Mucosa of descending colon (tissue), 3 donors: ENCODE measurements around the gene PLA2G6. TPM values are rescaled to one million over a fixed set of nuclear protein-coding genes. Genes with fewer than 3 reads are reported as not detected.

Experiments used
- ATAC-seq: fragments of 200-7000 bp; cut with Tn5 transposase; one replicate; pipeline ENCODE4 v1.9.1; 2020; ENCODE audit warnings: mild to moderate bottlenecking, moderate library complexity
- DNase-seq, 3 donors: peaks; one replicate each; pipeline ENCODE4 v3.0.0-alpha.2; 2020
- H3K36me3 ChIP-seq: fragments of 200-600 bp; one replicate; pipeline ENCODE4 v1.8.0; 2021; ENCODE audit warnings: low read depth, mild to moderate bottlenecking
- H3K4me1 ChIP-seq: fragments of 200-600 bp; one replicate; pipeline ENCODE4 v1.8.0; 2021; ENCODE audit warnings: low read depth, mild to moderate bottlenecking
- H3K4me3 ChIP-seq: fragments of 200-600 bp; one replicate; pipeline ENCODE4 v1.8.0; 2021; ENCODE audit warnings: mild to moderate bottlenecking
- H3K9me3 ChIP-seq: fragments of 200-600 bp; one replicate; pipeline ENCODE4 v1.8.0; 2021; ENCODE audit warnings: mild to moderate bottlenecking
- intact Hi-C, 2 donors: fragments of 100-400 bp; cut with DNase I in 1 of 2; cut with micrococcal nuclease in 1 of 2; formaldehyde crosslinking; loops; one replicate each; pipeline versions ENCODE4 v1.11.0 to v1.11.1; 2022; cut with DNase I, micrococcal nuclease
- total RNA-seq, 3 donors: library from RNA; stranded (reverse); fragmentation: NEBNext Ultra II Directional in 2 of 3; extraction: Animal tissue kit (Norgen Biotek cat#: 25700) in 2 of 3; gene quantifications; one replicate each; pipeline versions ENCODE4 v1.2.1 to v1.2.4, GENCODE V29; 2021 to 2023
- TF ChIP-seq, protein P1 (sequence below): fragments of 200-600 bp; IDR thresholded peaks from one replicate; pipeline ENCODE4 v1.8.0; 2022; ENCODE audit warnings: antibody characterized with exemption, mild to moderate bottlenecking
- donor health status: DM: no; HTN: no; CAD: no; lungs with moderate emphysema.
- donor health status: DM: no; HTN: no; CAD: no.
- donor health status: DM: no; HTN: yes; CAD: no.

PLA2G6 gene
- total RNA-seq, 3 donors from 2014 or later, result 28.5 to 38.7 (median 35.9) TPM

DNA sequence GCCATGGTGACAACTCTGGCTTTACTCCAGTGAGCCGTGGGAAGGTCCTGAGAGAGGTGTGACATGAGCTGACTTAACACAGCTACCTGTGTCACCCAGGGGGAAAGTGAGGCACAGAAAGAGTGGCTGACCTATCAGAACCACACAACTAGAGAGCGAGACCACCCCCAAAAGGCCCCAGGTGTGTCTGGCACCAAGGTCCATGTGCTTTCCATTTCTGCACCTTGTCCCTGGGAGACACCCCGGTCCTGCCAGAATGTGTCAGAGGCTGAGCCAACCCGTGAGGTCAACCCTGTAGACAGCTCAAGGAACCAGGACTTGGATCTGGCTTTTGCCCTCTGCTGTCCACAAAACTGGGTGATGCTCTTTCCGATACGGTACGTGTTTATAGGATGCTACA is 29.9 kb upstream of the PLA2G6 start:
- H3K9me3 ChIP-seq, result no peaks in the 10 kb centered on the region
- TF ChIP-seq, protein P1, sequence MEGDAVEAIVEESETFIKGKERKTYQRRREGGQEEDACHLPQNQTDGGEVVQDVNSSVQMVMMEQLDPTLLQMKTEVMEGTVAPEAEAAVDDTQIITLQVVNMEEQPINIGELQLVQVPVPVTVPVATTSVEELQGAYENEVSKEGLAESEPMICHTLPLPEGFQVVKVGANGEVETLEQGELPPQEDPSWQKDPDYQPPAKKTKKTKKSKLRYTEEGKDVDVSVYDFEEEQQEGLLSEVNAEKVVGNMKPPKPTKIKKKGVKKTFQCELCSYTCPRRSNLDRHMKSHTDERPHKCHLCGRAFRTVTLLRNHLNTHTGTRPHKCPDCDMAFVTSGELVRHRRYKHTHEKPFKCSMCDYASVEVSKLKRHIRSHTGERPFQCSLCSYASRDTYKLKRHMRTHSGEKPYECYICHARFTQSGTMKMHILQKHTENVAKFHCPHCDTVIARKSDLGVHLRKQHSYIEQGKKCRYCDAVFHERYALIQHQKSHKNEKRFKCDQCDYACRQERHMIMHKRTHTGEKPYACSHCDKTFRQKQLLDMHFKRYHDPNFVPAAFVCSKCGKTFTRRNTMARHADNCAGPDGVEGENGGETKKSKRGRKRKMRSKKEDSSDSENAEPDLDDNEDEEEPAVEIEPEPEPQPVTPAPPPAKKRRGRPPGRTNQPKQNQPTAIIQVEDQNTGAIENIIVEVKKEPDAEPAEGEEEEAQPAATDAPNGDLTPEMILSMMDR, result no peak
- H3K4me3 ChIP-seq, result no peak overlapping the region
- peaks cover 7% of the 10 kb centered on the region for H3K4me1 ChIP-seq
- intact Hi-C loops, result no loop called here
- DNase-seq, result no peak
- ATAC-seq, result no peak
- H3K36me3 ChIP-seq, result no peaks in the 10 kb centered on the region

DNA sequence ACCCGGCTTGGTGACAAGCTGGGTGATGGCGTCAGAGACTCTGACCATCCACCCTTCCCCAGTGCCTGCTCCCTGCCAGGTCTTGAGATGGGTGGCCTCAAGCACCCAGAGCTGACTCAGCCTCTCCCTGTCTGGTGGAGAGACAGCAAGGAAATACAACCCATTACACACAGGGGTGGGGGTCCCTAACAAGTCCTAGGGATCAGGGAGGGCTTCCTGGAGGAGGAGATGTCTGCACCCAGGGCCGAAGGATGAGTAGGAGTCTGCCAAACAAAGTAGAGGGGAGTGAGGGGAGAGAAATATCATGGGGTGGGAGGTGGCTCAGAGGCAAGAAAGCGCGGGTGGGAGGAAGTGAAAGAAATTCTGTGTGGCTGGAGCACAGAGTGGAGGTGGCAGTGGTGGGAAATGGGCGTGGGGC is 26.9 kb upstream of the PLA2G6 start:
- H3K4me3 ChIP-seq, result no peak overlapping the region
- H3K9me3 ChIP-seq, result no peaks in the 10 kb centered on the region
- DNase-seq (no peak), ATAC-seq (no peak)
- intact Hi-C loops, result no loop called here
- H3K4me1 ChIP-seq, result peaks cover 15% of the 10 kb centered on the region
- TF ChIP-seq, protein P1, result no peak
- no peaks in the 10 kb centered on the region for H3K36me3 ChIP-seq

DNA sequence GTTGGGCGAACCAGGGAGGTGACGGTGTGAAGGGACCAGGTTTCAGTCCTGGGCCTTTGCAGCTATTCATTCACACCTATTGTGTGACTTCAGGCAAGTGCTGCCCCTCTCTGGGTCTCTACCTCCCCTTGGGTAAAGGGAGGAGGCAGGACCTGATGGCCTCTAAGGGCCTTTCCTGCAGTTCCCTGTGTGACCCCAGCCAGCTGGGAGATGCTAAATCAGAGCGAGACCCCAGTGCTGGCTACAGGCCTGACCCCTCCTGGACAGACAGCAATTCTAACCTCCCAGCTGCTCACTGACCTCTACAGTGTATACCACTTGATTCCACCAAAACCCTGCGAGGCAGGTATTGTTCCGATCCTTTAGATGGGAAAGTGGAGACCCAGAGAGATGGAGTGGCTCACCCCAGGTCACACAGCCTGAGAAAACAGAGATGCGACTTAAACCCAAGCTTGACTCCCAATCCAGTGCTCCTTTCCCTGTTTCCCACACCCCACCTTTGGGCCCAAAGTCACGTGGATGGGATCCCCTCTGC is 26.3 kb upstream of the PLA2G6 start:
- DNase-seq (no peak), ATAC-seq (no peak)
- Histone ChIP-seq H3K9me3 (no peaks in the 10 kb centered on the region), H3K36me3 (no peaks in the 10 kb centered on the region), H3K4me3 (no peak overlapping the region), H3K4me1 (peaks cover 21% of the 10 kb centered on the region)
- TF ChIP-seq, protein P1, result no peak
- intact Hi-C loops, result no loop called here

DNA sequence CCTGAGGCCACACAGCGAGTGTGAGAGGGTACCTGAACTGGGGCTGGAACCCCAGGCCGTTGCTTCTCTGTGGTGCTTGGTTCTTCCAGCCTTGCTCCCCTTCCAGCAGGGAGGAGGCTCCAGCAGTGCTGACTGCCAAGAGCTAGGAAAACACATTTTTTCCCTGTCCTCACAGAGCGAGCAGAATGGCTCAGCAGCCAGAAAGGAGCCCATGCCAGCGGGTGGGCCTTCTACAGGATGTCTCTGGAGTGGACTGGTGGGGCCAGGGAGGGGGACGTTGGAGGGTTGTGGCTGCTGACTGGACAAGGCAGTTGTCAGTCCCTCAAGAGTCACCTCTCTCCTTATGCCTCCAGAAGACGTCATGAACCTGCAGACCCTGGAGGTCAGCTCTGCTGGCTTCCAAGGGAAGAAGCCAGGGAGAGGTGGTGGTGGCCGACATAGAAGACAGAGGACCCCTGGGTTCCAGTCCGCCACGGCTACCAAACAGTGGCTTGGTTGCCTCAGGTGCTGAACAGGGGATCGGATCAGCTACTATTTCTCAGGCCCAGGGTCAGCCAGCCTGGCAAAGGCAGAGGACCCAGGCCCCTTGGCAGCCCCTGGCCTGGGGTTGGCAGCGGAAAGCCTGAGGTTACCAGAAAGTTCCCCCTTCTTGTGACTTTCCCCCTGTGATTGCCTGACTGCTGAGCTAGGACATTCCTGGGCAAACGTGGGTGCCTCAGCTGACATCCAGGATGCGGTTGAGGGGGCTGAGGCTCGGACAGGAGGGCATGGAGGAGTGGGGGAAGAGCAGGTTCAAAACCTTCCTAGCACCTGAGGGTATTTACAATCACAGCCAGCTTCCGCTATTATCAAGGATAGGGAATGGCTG is 23.9 kb upstream of the PLA2G6 start:
- no peaks in the 10 kb centered on the region for H3K36me3 ChIP-seq
- TF ChIP-seq, protein P1, result no peak
- DNase-seq (peak in 2 of 3 donors; percentile 55 to 79), ATAC-seq (no peak)
- peaks cover 25% of the 10 kb centered on the region for H3K4me1 ChIP-seq
- no peak overlapping the region for H3K4me3 ChIP-seq
- intact Hi-C loops, result no loop called here
- H3K9me3 ChIP-seq, result no peaks in the 10 kb centered on the region

DNA sequence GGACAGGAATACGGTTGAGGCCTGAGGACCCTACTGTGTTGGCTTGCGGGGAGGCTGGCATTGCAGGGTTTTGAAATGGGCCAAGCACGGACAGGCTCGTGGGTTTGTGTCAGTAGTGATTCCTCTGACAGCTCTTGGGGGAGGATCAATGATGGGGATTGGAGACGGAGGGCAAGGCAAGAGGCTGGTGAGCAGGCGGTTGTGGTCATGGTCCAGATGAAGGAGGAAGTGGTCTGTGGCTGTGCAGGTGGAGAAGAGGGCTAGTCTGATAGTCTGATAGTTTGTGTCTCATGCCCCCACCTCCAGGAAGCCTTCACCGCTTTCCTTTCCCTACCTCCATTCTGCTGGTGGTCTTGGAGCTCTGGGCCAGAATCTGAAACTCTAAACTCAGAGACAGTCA is 23.2 kb upstream of the PLA2G6 start:
- TF ChIP-seq, protein P1, result no peak
- no peak overlapping the region for H3K4me3 ChIP-seq
- ATAC-seq (no peak), DNase-seq (no peak)
- H3K9me3 ChIP-seq, result no peaks in the 10 kb centered on the region
- peaks cover 25% of the 10 kb centered on the region for H3K4me1 ChIP-seq
- intact Hi-C loops, result no loop called here
- H3K36me3 ChIP-seq, result no peaks in the 10 kb centered on the region
